A549 (cell line): ENCODE results near the gene EML4.

Source experiments
- JUNB ChIP-seq: fragments of >200 bp; sonication (Bioruptor Twin); formaldehyde crosslinking; IDR thresholded peaks from 2 replicates; pipeline ENCODE4 v1.6.1; 2016
- RAD21 ChIP-seq, 2 experiments: fragments of >200 bp in 1 of 2; sonication (Bioruptor Twin) in 1 of 2; formaldehyde crosslinking in 1 of 2; IDR thresholded peaks in 1 of 2; conservative IDR thresholded peaks in 1 of 2; 2 replicates in 1 of 2; 3 replicates in 1 of 2; pipeline ENCODE4 v1.6.1; 2012 to 2018; ENCODE audit warnings: inconsistent platforms in 1 of 2
- USF2 ChIP-seq: fragments of 450-650 bp; IDR thresholded peaks from 2 replicates; pipeline ENCODE4 v1.6.1; 2014; ENCODE audit warnings: antibody characterized with exemption
- TF ChIP-seq, protein P1 (sequence below): fragments of 150-350 bp; IDR thresholded peaks from 2 replicates; pipeline ENCODE4 v1.6.1; 2014; ENCODE audit warnings: low read depth, mild to moderate bottlenecking, low read length
- TF ChIP-seq, protein P2 (sequence below): fragments of >200 bp; sonication (Bioruptor Twin); formaldehyde crosslinking; IDR thresholded peaks from 3 replicates; pipeline ENCODE4 v1.5.1; 2016

- TF ChIP-seq, protein P1, sequence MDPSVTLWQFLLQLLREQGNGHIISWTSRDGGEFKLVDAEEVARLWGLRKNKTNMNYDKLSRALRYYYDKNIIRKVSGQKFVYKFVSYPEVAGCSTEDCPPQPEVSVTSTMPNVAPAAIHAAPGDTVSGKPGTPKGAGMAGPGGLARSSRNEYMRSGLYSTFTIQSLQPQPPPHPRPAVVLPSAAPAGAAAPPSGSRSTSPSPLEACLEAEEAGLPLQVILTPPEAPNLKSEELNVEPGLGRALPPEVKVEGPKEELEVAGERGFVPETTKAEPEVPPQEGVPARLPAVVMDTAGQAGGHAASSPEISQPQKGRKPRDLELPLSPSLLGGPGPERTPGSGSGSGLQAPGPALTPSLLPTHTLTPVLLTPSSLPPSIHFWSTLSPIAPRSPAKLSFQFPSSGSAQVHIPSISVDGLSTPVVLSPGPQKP = no peak
- TF ChIP-seq JUNB (no peak), RAD21 (conservative IDR thresholded peaks at IDR 0.05 in 1 of 2, IDR thresholded peaks at IDR 0.05 in 1 of 2) (no peak), USF2 (no peak)
- TF ChIP-seq, protein P2, sequence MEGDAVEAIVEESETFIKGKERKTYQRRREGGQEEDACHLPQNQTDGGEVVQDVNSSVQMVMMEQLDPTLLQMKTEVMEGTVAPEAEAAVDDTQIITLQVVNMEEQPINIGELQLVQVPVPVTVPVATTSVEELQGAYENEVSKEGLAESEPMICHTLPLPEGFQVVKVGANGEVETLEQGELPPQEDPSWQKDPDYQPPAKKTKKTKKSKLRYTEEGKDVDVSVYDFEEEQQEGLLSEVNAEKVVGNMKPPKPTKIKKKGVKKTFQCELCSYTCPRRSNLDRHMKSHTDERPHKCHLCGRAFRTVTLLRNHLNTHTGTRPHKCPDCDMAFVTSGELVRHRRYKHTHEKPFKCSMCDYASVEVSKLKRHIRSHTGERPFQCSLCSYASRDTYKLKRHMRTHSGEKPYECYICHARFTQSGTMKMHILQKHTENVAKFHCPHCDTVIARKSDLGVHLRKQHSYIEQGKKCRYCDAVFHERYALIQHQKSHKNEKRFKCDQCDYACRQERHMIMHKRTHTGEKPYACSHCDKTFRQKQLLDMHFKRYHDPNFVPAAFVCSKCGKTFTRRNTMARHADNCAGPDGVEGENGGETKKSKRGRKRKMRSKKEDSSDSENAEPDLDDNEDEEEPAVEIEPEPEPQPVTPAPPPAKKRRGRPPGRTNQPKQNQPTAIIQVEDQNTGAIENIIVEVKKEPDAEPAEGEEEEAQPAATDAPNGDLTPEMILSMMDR = no peak
These were observed 70.1 kb downstream of the EML4 start for GRCh38 chr2:42239289-42239661.
